NCI-H524 (cell line): Measurements from ENCODE around the gene NF2.

Experiments used
- DNase-seq, 2 experiments: peaks; one replicate each; lab custom pipeline; 2025; lab: John Stamatoyannopoulos, UW

The NF2 gene

GRCh38 chr22:29722587-29722986, 119.2 kb downstream of the NF2 start:
- no peak for DNase-seq

DNA sequence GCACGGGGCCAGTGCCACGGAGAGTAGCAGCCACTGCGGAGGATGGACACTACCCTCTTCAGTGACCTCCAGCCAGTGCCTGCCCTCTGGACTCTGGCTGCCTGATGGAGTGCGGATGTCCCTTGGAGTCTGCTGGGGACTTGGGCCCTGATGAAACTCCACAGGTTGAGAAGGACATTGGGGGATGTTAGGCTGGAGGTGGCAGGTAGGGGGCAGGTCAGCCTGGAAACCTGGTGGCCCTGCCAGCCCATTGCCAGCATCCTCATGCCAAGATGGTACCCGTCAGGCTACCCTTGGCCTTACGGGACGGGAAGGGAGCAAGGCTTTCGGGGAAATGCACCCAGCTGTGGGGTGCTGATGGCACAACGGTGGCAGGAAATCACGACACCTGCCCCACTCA, 120.3 kb downstream of the NF2 start:
- DNase-seq = no peak

GRCh38 chr22:29724843-29725242, 121.4 kb downstream of the NF2 start:
- no peak for DNase-seq

DNA sequence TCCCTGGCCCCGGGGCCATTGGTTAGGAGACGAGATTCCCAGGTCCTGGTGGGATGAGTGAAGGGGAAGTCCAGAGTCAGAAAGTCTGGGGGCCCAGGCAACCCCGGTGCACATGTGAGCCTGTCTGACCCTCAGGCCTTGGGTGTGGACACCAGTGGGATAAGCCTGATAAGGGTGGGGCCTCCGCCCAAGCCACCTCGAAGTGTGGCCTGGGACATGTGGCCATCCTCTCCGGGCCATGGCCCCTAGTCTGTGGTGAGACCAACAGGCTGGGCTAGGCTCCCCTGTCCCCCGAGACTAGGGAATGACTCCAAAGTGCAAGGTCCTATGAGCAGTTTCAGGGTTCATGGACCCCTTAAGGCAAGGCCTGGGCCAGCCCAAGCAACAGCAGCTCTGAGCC, 122.7 kb downstream of the NF2 start:
- DNase-seq = no peak

DNA sequence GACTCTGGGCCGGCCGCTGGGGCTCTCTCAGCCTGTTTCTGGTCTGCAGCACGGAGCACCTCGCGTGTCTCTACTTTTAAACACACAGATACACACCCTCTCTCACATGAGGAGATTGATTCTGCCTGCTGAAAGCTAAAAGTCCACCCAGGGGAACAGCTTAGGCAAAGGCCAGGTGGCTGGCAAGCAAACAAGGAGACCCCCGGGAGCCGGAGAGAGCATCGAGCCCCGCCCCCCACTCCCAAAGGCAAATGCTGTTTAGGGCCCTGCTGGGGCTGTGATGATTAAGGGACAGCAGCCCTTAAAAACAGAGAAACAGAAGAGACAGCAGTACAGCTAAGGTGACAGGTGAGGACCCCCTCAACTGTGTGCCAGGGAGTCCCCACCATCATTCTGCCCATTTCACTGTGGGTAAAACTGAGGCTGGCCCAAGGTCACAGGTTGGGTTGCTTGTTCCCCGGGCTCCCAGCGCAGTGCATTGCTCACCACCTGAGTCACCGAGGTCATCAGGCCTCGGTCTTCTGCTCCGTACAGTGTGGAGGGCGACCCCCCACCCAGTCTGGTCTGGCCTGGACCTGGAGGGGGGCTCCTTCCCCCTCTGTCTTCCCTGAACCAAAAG, 123.2 kb downstream of the NF2 start:
- peak; percentile 74 to 80 for DNase-seq

DNA sequence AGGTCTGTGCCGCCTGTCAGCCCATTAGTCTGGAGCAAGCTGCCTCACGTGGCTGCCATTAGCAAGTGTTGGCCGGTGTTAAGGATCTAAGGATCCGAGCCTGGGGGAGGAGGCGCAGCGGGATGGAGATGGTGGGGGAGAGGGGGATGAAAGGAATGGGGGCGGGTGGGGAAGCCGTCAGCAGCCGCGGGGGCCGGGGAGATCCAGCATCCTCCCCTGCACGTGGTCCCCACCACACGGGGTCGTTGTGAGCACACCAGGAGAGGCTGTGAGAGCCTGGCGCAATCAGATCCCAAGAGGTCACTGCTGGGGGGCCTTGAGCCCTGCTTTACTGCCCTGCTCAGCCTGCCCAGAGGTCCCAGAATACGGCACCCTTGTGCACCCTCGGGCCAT, 123.7 kb downstream of the NF2 start:
- peak; percentile 70 to 84 for DNase-seq

GRCh38 chr22:29729161-29729560, 125.7 kb downstream of the NF2 start:
- DNase-seq = no peak

GRCh38 chr22:29731058-29731850, 127.8 kb downstream of the NF2 start:
- DNase-seq = peak in 1 of 2 experiments; percentile 28

GRCh38 chr22:29732883-29733282, 129.4 kb downstream of the NF2 start:
- DNase-seq = peak in 1 of 2 experiments; percentile 72

GRCh38 chr22:29733362-29734201, 130.1 kb downstream of the NF2 start:
- DNase-seq = peak; percentile 52 to 88

GRCh38 chr22:29734406-29734805, 131.0 kb downstream of the NF2 start:
- no peak for DNase-seq

GRCh38 chr22:29734838-29735237, 131.4 kb downstream of the NF2 start:
- no peak for DNase-seq

DNA sequence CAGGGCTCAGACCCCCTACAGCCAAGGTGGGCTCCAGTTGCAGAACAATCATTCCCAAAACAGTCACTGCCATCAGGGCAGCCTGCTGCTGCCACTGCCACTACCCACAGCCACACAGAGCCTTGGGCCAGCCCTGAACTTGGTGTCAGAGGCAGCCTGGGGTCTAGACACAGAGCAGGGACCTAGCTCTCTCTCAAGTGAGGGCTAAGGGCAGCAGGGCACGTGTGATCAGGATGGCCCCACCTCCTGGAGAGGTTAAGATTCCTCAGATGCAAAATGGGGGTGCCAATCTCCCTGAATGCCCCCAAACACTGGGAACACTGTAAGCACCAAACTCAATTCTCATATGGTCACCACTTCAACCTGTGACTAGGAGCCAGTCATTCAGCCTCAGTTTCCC, 132.0 kb downstream of the NF2 start:
- DNase-seq = no peak

DNA sequence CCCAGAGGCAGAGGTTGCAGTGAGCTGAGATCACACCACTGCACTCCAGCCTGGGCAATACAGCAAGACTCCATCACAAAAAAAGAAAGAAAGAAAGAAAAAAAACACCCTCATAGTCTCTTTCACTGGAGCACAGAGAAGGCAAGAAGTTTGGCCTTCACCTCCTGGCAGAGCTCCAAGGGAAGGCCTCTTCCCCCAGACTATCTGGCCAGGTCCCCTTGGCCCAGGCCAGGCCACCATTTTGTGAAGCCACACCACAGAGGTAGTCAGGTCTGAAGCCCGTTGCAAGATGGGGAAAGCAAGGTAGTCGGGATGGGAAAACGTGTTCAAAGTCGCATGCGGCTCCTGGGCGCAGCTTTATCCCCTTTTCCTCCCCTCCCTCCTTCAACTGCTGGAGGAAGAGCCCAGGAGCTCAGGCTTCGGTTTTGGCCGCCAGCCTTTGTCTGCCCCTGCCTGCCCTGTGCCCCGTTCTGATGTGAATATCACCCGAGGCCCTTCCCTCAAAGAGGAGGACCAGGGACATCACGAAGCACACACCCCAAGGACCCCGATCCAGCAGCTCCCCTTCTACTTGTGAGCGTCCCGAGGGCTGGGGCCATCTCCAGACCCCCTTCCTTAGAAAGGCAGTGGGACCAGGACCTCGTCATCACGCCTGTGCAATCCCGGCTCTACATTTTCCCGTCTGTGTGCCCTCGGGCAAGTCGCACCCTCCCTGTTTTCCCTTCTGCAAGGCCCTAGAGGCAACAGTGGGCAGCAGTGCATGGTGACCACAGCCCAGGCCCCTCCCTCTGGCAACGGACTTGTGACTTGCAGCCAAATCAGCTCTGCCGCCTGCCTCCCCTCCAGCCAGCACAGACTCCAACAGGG, 134.1 kb downstream of the NF2 start:
- no peak for DNase-seq

DNA sequence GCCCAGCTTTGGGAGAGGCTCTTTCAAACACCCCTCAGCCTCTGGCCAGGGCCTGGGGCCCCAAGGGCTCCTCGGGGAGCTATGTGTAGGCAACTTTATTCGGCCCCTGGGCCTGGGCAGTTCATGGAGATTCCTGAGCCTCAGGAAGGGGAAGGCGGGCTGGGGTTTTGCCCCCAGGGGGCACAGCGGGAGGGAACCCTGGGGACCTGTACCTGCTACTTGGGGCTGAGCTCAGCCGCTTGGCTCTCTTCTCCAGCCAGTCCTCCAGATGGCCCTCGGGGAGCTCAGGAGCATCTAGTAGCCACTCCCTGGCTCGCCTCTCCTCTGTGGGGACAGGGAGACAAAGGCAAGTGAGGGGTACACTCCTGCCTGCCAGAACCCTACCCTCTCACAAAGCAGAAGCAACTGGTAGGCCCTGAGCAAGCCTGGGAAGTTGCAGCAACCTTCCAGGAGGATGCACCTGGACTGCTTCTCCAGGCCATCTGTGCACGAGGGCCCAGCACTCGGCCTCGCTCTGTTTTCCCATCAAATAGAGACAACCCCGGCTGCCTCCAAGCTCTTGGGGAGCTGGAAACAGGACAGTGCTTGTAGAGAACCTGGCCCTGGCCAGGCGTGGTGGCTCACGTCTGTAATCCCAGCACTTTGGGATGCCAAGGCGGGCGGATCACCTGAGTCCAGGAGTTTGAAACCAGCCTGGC, 134.8 kb downstream of the NF2 start:
- no peak for DNase-seq

GRCh38 chr22:29739346-29739875, 136.0 kb downstream of the NF2 start:
- no peak for DNase-seq

GRCh38 chr22:29740216-29740615, 136.8 kb downstream of the NF2 start:
- no peak for DNase-seq

DNA sequence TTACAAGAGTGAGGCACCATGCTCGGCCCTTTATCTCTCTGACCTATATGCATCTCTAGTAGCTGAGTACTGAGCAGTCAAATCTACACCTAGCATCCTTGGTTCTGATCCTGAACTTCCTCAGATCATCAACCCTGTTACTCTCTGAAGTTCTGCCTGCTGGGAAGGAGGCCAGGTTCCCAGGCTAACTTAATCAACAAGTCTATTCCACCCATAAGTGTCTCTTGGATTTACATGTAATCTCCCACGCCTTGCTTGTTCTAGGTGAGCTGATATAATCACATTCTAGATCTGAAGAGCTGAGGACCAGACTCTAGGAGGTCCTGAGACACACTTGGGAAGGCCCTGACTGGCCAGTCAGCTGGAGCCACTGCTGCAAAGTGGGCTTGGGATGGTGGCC, 138.5 kb downstream of the NF2 start:
- DNase-seq = no peak

DNA sequence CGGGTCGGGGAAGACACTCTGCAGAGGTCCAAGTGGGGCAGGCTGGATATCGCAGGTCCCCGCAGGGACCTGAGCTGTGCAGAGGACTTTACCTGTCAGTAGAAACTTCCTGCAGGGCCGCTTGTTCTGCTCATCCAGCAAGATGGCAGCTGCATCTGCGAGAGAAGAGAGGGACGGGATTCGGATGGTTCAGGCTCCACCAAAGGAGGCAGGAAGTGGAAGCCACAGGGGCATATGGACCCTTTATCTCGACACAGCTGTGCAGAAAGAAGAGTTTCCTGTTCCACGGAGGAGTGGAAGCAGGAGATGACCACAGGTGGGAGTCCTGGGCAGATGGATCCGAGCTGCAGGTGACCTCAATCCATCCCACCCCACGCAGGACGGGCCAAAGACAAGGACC, 138.9 kb downstream of the NF2 start:
- no peak for DNase-seq

GRCh38 chr22:29744902-29745301, 141.5 kb downstream of the NF2 start:
- peak; percentile 97 to 98 for DNase-seq

DNA sequence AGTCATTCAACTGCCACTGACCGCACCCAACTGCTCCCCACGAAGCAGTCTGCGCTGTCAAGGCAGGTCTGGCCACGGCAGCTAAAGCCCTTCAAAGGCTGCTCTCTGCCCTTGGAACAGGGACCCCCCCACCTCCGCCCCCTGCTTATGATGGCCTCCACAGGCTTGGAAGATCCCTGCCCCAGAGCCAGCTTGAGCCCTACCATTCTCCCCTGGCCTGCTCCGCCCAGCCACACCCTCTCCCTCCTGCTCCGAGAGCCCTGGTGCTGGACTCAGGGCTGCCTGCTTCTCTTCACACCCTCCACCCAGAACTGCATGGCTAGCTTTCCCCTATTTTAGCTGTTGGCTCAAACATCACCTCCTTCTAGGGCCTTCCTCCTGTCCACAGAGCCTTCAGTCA, 144.4 kb downstream of the NF2 start:
- no peak for DNase-seq
